ENCODE results near the gene POLE3. TPM values are rescaled to one million over a fixed set of nuclear protein-coding genes. Genes with fewer than 3 reads are reported as not detected.
A peak's percentile ranks its signal among the peaks of the same experiment; 100 is the strongest.

The POLE3 gene
- total RNA-seq, 2 donors from 2014 or later = 42.7 to 61.9 TPM

GRCh38 chr9:113403646-113404045 is 6.8 kb downstream of the POLE3 start:
- no peak for DNase-seq (ENCODE audit: low spot score)
- no peaks in the 10 kb centered on the region for H3K4me1 ChIP-seq (replicated peaks)
- no peak for TF ChIP-seq POLR2A (IDR thresholded peaks at IDR 0.05)
- no peak for TF ChIP-seq POLR2AphosphoS5 (IDR thresholded peaks at IDR 0.05)
- TF ChIP-seq CTCF (IDR thresholded peaks at IDR 0.05) = no peak
- H3K4me3 ChIP-seq = no peak overlapping the region
- H3K36me3 ChIP-seq = no peaks in the 10 kb centered on the region
- H3K27me3 ChIP-seq (replicated peaks; ENCODE audit: insufficient read depth) = no peaks in the 10 kb centered on the region
- H3K9me3 ChIP-seq = no peaks in the 10 kb centered on the region
- intact Hi-C loops (cut with DNase I) = loop anchor here (10.0 kb wide), 2 partner anchors 89 to 129 kb away; partner anchors contain the start of genes CDC26 and PRPF4
- no peak overlapping the region for H3K27ac ChIP-seq
- WGBS = 77% methylated on average over 2 of the region's 2 CpGs

GRCh38 chr9:113401027-113401792 is 9.3 kb downstream of the POLE3 start, which contains the start of gene ALAD:
Gene ALAD (minus strand): TSS chr9:113401284. CDS start chr9:113393559, 7,725 bp downstream.
- H3K4me1 ChIP-seq (replicated peaks) = no peaks in the 10 kb centered on the region
- H3K36me3 ChIP-seq = no peaks in the 10 kb centered on the region
- H3K27ac ChIP-seq = peak within 1 kb of the TSS; percentile 54 to 76
- DNase-seq (ENCODE audit: low spot score) = peak; percentile 99
- 2% methylated on average over 33 of the region's 50 CpGs for WGBS
- intact Hi-C loops (cut with DNase I) = loop anchor here (10.0 kb wide), 2 partner anchors 86 to 126 kb away; partner anchors contain the start of genes CDC26 and PRPF4
- no peaks in the 10 kb centered on the region for H3K27me3 ChIP-seq (replicated peaks; ENCODE audit: insufficient read depth)
- H3K4me3 ChIP-seq = peak within 1 kb of the TSS; percentile 65 to 89
- TF ChIP-seq POLR2A (IDR thresholded peaks at IDR 0.05) (peak; percentile 69), POLR2AphosphoS5 (IDR thresholded peaks at IDR 0.05) (peak; percentile 94), CTCF (IDR thresholded peaks at IDR 0.05) (peak; percentile 91 to 98 (median 94))
- H3K9me3 ChIP-seq = no peaks in the 10 kb centered on the region

- no peak for DNase-seq (ENCODE audit: low spot score)
- Histone ChIP-seq H3K36me3 (no peaks in the 10 kb centered on the region), H3K27me3 (replicated peaks; ENCODE audit: insufficient read depth) (no peaks in the 10 kb centered on the region), H3K9me3 (no peaks in the 10 kb centered on the region), H3K27ac (peak overlapping the region; percentile 54 to 76), H3K4me1 (replicated peaks) (no peaks in the 10 kb centered on the region), H3K4me3 (peak overlapping the region; percentile 65 to 89)
- TF ChIP-seq POLR2A (IDR thresholded peaks at IDR 0.05) (no peak), POLR2AphosphoS5 (IDR thresholded peaks at IDR 0.05) (no peak), CTCF (IDR thresholded peaks at IDR 0.05) (no peak)
- intact Hi-C loops (cut with DNase I) = loop anchor here (10.0 kb wide), 2 partner anchors 85 to 125 kb away; partner anchors contain the start of genes CDC26 and PRPF4
- WGBS = 72% methylated on average over 3 of the region's 3 CpGs
Observed at GRCh38 chr9:113399646-113400200, 10.8 kb downstream of the POLE3 start.

GRCh38 chr9:113398796-113399195 is 11.7 kb downstream of the POLE3 start:
- no peaks in the 10 kb centered on the region for H3K9me3 ChIP-seq
- no peaks in the 10 kb centered on the region for H3K4me1 ChIP-seq (replicated peaks)
- no peak overlapping the region for H3K27ac ChIP-seq
- no peak for TF ChIP-seq POLR2A (IDR thresholded peaks at IDR 0.05)
- no peak for TF ChIP-seq POLR2AphosphoS5 (IDR thresholded peaks at IDR 0.05)
- TF ChIP-seq CTCF (IDR thresholded peaks at IDR 0.05) = no peak
- H3K4me3 ChIP-seq = no peak overlapping the region
- H3K36me3 ChIP-seq = no peaks in the 10 kb centered on the region
- intact Hi-C loops (cut with DNase I) = no loop called here
- no peak for DNase-seq (ENCODE audit: low spot score)
- 62% methylated on average over 5 of the region's 5 CpGs for WGBS
- H3K27me3 ChIP-seq (replicated peaks; ENCODE audit: insufficient read depth) = no peaks in the 10 kb centered on the region
